Panc1 (cell line): ENCODE results near the gene NOXA1. TPM values are rescaled to one million over a fixed set of nuclear protein-coding genes. Genes with fewer than 3 reads are reported as not detected.

ENCODE experiments used
- ATAC-seq: fragments of 200-7000 bp; cut with Tn5 transposase; 2 replicates; pipeline ENCODE4 v1.9.1; 2020; ENCODE audit warnings: mild to moderate bottlenecking, moderate library complexity
- BruUV-seq: library from RNA; stranded (reverse); fragments of 400-500 nt; replicated peaks from 2 replicates; lab custom pipeline; 2021; lab: Mats Ljungman, UMichigan
- CTCF ChIA-PET: fragments of 300-600 bp; sonication (Branson Sonifier 250); formaldehyde crosslinking; loops from one replicate; lab custom pipeline; 2022; ENCODE audit warnings: antibody characterized with exemption; lab: Charles Lee
- POLR2A ChIA-PET: fragments of 300-600 bp; sonication (Branson Sonifier 250); formaldehyde crosslinking; loops from one replicate; lab custom pipeline; 2022; ENCODE audit warnings: antibody characterized with exemption; lab: Charles Lee
- DNase-seq: peaks from one replicate; pipeline ENCODE4 v3.0.0-alpha.2; 2010; ENCODE audit warnings: low read depth, low spot score
- H3K27ac ChIP-seq: 2 replicates; pipeline ENCODE4 v1.5.1; 2011; ENCODE audit warnings: mild to moderate bottlenecking, low read length, inconsistent platforms
- H3K27me3 ChIP-seq: fragments of 200-500 bp; sonication (Bioruptor generic); 2 replicates; pipeline ENCODE4 v1.6.0; 2014; ENCODE audit warnings: low read length, inconsistent platforms; ENCODE audit not compliant: control insufficient read depth, insufficient read depth
- H3K36me3 ChIP-seq: fragments of 200-500 bp; sonication (Bioruptor generic); 2 replicates; pipeline ENCODE4 v1.5.1; 2014; ENCODE audit warnings: inconsistent platforms, mild to moderate bottlenecking, low read length, moderate library complexity; ENCODE audit not compliant: control insufficient read depth, insufficient read depth
- H3K4me1 ChIP-seq: 2 replicates; pipeline ENCODE4 v1.5.1; 2011; ENCODE audit warnings: inconsistent platforms, mild to moderate bottlenecking, low read length, moderate library complexity; ENCODE audit not compliant: control insufficient read depth, insufficient read depth
- H3K4me3 ChIP-seq, 2 experiments: 2 replicates each; pipeline ENCODE4 v1.5.1; 2011 to 2012; ENCODE audit warnings: low read depth in 2 of 2, low read length in 2 of 2, mild to moderate bottlenecking in 2 of 2, inconsistent platforms in 1 of 2, moderate library complexity in 1 of 2
- H3K9me3 ChIP-seq: fragments of 200-500 bp; sonication (Bioruptor generic); 2 replicates; pipeline ENCODE4 v1.5.1; 2014; ENCODE audit warnings: low read depth, mild to moderate bottlenecking, inconsistent platforms, low read length, moderate library complexity; ENCODE audit not compliant: control insufficient read depth, insufficient read depth
- POLR2AphosphoS5 ChIP-seq: IDR thresholded peaks from 2 replicates; pipeline ENCODE4 v1.6.1; 2012; ENCODE audit warnings: mild to moderate bottlenecking, low read depth, low read length, moderate library complexity
- SIN3A ChIP-seq: IDR thresholded peaks from 2 replicates; pipeline ENCODE4 v1.6.1; 2012; ENCODE audit warnings: low read depth, mild to moderate bottlenecking, low read length, moderate library complexity, borderline replicate concordance; ENCODE audit not compliant: insufficient read depth
- TCF7L2 ChIP-seq: IDR thresholded peaks from 2 replicates; pipeline ENCODE4 v1.6.1; 2011; ENCODE audit warnings: mild to moderate bottlenecking, low read depth, low read length, inconsistent platforms
- in situ Hi-C: cut with HindIII; loops from 2 replicates; pipeline ENCODE4 v1.10.0; 2016; ENCODE audit warnings: low sequenced_read_pairs, low pct_unique_long_range_greater_than_20kb
- intact Hi-C: fragments of 100-400 bp; cut with micrococcal nuclease; formaldehyde crosslinking; loops from one replicate; pipeline ENCODE4 v1.10.0; 2022; ENCODE audit not compliant: unreplicated experiment
- total RNA-seq: library from RNA; stranded (reverse); gene quantifications from one replicate; pipeline ENCODE4 v1.2.1, GENCODE V29; 2021; ENCODE audit not compliant: unreplicated experiment
- TF ChIP-seq, protein P1 (sequence below), 2 experiments: IDR thresholded peaks; 2 replicates each; pipeline ENCODE4 v1.6.1; 2011 to 2012; ENCODE audit warnings: low read depth in 2 of 2, control low read depth in 1 of 2, low read length in 1 of 2, mild to moderate bottlenecking in 1 of 2, moderate library complexity in 1 of 2; ENCODE audit not compliant: insufficient read depth in 1 of 2
- TF ChIP-seq, protein P2 (sequence below): fragments of 450-650 bp; IDR thresholded peaks from 2 replicates; pipeline ENCODE4 v1.5.1; 2017; ENCODE audit warnings: mild to moderate bottlenecking

Gene NOXA1
- total RNA-seq, 1 experiment from 2014 or later = 3.7 TPM

DNA sequence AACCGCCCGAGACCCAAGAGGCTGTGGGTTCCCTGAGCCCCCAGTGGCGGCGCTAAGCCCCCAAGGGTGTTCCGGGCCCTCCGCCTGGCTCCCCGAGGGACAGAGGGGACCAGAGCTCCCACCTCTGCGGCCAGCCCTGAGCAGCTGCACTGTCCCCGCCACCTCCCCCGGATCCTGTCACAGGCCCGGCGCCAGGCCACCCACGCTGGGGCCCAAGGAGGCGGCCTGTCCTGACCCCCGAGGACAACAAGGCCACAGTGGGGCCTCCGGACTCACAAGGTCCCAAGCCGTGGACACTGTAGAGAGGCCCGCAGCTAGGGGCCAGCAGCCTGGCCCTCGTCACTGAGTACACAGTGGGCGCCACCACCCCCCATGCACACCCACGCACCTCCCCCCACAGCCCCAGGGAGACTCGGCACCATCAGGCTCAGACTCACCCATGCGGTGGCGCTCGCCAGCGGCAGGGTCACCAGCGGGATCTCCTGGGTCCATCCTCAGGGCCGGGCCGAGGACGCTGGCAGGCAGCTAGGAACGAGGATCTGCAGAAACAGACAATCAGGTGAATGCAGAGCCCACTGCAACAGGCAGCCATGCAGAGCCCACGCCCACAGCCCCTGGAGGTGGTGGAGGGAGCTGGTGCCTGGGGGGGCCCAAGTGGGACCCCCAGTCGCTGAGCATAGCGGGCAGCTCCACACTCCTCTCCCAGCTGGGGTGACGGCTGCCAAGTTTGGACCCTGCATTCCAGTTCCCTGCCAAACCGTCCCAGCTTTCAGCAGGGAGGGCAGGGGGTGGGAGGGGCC, 28.1 kb upstream of the NOXA1 start:
- peaks cover 6% of the 10 kb centered on the region for H3K4me1 ChIP-seq
- DNase-seq (no peak), ATAC-seq (no peak)
- TF ChIP-seq, protein P1, sequence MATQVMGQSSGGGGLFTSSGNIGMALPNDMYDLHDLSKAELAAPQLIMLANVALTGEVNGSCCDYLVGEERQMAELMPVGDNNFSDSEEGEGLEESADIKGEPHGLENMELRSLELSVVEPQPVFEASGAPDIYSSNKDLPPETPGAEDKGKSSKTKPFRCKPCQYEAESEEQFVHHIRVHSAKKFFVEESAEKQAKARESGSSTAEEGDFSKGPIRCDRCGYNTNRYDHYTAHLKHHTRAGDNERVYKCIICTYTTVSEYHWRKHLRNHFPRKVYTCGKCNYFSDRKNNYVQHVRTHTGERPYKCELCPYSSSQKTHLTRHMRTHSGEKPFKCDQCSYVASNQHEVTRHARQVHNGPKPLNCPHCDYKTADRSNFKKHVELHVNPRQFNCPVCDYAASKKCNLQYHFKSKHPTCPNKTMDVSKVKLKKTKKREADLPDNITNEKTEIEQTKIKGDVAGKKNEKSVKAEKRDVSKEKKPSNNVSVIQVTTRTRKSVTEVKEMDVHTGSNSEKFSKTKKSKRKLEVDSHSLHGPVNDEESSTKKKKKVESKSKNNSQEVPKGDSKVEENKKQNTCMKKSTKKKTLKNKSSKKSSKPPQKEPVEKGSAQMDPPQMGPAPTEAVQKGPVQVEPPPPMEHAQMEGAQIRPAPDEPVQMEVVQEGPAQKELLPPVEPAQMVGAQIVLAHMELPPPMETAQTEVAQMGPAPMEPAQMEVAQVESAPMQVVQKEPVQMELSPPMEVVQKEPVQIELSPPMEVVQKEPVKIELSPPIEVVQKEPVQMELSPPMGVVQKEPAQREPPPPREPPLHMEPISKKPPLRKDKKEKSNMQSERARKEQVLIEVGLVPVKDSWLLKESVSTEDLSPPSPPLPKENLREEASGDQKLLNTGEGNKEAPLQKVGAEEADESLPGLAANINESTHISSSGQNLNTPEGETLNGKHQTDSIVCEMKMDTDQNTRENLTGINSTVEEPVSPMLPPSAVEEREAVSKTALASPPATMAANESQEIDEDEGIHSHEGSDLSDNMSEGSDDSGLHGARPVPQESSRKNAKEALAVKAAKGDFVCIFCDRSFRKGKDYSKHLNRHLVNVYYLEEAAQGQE (IDR thresholded peaks at IDR 0.05; ENCODE audit: insufficient read depth in 1 of 2, low read depth in 2 of 2, low read length in 1 of 2) = no peak
- TF ChIP-seq POLR2AphosphoS5 = no peak
- no peak for TF ChIP-seq SIN3A
- TF ChIP-seq, protein P2, sequence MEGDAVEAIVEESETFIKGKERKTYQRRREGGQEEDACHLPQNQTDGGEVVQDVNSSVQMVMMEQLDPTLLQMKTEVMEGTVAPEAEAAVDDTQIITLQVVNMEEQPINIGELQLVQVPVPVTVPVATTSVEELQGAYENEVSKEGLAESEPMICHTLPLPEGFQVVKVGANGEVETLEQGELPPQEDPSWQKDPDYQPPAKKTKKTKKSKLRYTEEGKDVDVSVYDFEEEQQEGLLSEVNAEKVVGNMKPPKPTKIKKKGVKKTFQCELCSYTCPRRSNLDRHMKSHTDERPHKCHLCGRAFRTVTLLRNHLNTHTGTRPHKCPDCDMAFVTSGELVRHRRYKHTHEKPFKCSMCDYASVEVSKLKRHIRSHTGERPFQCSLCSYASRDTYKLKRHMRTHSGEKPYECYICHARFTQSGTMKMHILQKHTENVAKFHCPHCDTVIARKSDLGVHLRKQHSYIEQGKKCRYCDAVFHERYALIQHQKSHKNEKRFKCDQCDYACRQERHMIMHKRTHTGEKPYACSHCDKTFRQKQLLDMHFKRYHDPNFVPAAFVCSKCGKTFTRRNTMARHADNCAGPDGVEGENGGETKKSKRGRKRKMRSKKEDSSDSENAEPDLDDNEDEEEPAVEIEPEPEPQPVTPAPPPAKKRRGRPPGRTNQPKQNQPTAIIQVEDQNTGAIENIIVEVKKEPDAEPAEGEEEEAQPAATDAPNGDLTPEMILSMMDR = no peak
- TF ChIP-seq TCF7L2 = no peak
- no peaks in the 10 kb centered on the region for H3K9me3 ChIP-seq
- no peaks in the 10 kb centered on the region for H3K27me3 ChIP-seq
- no peak overlapping the region for H3K4me3 ChIP-seq
- H3K27ac ChIP-seq = no peak overlapping the region
- no peaks in the 10 kb centered on the region for H3K36me3 ChIP-seq
- intact Hi-C loops (no loop called here), in situ Hi-C loops (no loop called here)
- no TSS peak for BruUV-seq
- ChIA-PET POLR2A (no interaction called here), CTCF (interaction anchor here (0.6 kb wide), 1 partner anchor 50 kb away, joined by 6 read pairs; no protein-coding TSS in a partner anchor)

DNA sequence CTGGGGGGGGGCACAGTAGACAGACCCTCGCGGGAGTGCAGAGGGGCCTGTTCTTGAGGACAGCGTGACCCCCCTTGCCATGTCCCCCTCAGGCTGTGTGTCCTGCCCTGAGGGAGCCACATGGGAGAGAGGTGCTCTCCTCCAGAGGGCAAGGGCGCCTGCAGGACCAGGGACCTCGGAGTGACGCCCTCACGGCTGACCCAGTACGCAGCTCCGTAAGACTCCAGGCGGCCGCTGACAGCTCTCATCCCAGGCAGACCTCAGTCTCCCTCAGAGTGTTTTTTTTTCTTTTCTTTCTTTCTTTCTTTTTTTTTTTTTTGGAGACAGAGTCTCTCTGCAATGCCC, 27.6 kb upstream of the NOXA1 start:
- ATAC-seq (no peak), DNase-seq (no peak)
- Histone ChIP-seq H3K4me3 (no peak overlapping the region), H3K36me3 (no peaks in the 10 kb centered on the region), H3K9me3 (no peaks in the 10 kb centered on the region), H3K4me1 (peaks cover 6% of the 10 kb centered on the region), H3K27me3 (no peaks in the 10 kb centered on the region), H3K27ac (no peak overlapping the region)
- intact Hi-C loops = no loop called here
- POLR2A ChIA-PET = no interaction called here
- in situ Hi-C loops = no loop called here
- CTCF ChIA-PET = interaction anchor here (0.6 to 0.7 kb wide), 2 partner anchors 50 to 139 kb away, joined by 4 to 6 read pairs; no protein-coding TSS in a partner anchor
- BruUV-seq = no TSS peak
- TF ChIP-seq, protein P1 (IDR thresholded peaks at IDR 0.05; ENCODE audit: insufficient read depth in 1 of 2, low read depth in 2 of 2, low read length in 1 of 2) = no peak
- TF ChIP-seq POLR2AphosphoS5 (no peak), TCF7L2 (no peak), SIN3A (no peak)
- TF ChIP-seq, protein P2 = no peak
